ENCODE results near the gene ZNF343. TPM values are rescaled to one million over a fixed set of nuclear protein-coding genes. Genes with fewer than 3 reads are reported as not detected.

ZNF343 gene
- total RNA-seq, 1 experiment from 2014 or later, result 12.0 TPM

DNA sequence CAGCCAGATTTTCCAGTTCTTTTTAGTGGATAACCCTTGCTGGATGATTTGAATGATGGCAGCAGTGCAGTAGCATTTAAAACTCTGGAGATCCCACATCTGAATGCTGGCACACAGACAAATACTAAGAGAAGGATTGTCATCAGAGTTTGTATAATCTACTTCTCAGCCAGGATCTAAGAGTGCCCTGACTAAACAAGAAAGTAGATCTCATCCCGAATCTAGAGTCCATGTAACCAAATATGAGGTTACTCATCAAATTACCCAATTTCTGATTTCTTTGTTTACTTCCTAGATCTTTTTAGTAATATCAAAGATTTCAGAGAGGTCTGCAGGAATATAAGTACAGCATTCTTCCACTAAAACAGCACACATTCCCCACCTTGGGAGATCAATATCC, 35.5 kb upstream of the ZNF343 start:
- Histone ChIP-seq H3K4me3 (replicated peaks in 1 of 2; ENCODE audit: low read depth in 1 of 2, low read length in 2 of 2) (no peak overlapping the region), H4K20me1 (ENCODE audit: insufficient read depth) (no peaks in the 10 kb centered on the region), H3K27ac (ENCODE audit: low read depth, low read length) (no peak overlapping the region), H3K4me1 (ENCODE audit: control insufficient read depth in 1 of 2, insufficient read depth in 2 of 2, low read length in 2 of 2) (no peaks in the 10 kb centered on the region), H3K4me2 (ENCODE audit: low read length) (no peak overlapping the region), H3K9ac (ENCODE audit: low read length) (no peak overlapping the region), H3K9me2 (ENCODE audit: insufficient read depth) (no peaks in the 10 kb centered on the region), H2AFZ (ENCODE audit: low read depth, low read length, poor library complexity, severe bottlenecking) (no peak overlapping the region), H3K9me3 (ENCODE audit: control insufficient read depth in 1 of 2, insufficient read depth in 1 of 2, low read depth in 1 of 2, low read length in 2 of 2) (no peaks in the 10 kb centered on the region), H3K79me2 (ENCODE audit: insufficient read depth, low read length) (no peaks in the 10 kb centered on the region), H3K36me3 (ENCODE audit: control insufficient read depth in 1 of 2, insufficient read depth in 2 of 2, low read length in 2 of 2) (no peaks in the 10 kb centered on the region), H3K27me3 (ENCODE audit: insufficient read depth, low read length) (peaks cover 9% of the 10 kb centered on the region; the same call in 1 of the 2 replicates)
- ChIA-PET POLR2A (no interaction called here), RAD21 (ENCODE audit: low non-redundant PET in 1 of 2, low total read pairs in 2 of 2, uncharacterized antibody in 2 of 2, unreplicated experiment in 2 of 2) (no interaction called here), CTCF (interaction anchor here (1.2 kb wide), 1 partner anchor 23 kb away, joined by 3 read pairs; no protein-coding TSS in a partner anchor)
- no TSS peak for BruUV-seq (replicated peaks)
- ATAC-seq (no peak), DNase-seq (ENCODE audit: low read depth, low spot score) (no peak)
- TF ChIP-seq, protein P1, sequence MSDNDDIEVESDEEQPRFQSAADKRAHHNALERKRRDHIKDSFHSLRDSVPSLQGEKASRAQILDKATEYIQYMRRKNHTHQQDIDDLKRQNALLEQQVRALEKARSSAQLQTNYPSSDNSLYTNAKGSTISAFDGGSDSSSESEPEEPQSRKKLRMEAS (IDR thresholded peaks at IDR 0.05), result no peak
- no peak for TF ChIP-seq EZH2 (IDR thresholded peaks at IDR 0.05)
- TF ChIP-seq RAD21 (IDR thresholded peaks at IDR 0.05; ENCODE audit: low read depth), result no peak
- intact Hi-C loops (cut with micrococcal nuclease), result no loop called here

DNA sequence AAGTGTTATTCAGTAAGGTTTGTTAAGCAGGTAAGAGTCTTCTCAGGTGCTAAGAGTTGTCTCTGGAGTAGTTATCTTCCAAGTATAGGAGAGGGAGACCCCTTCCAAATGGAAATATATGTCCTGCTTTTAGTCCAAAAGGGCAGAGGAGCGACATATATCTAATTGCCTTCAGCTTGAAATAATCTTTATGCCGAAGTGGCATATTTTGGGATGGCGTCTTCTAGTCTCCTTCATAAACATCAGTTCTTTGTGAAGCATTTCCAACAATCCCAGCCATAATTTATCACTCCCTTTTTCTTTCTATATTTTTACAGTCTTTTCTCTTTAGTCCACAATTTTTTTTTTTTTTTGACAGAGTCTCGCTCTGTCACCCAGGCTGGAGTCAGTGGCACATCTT, 33.6 kb upstream of the ZNF343 start:
- Histone ChIP-seq H3K9me2 (ENCODE audit: insufficient read depth) (no peaks in the 10 kb centered on the region), H3K4me3 (replicated peaks in 1 of 2; ENCODE audit: low read depth in 1 of 2, low read length in 2 of 2) (no peak overlapping the region), H3K79me2 (ENCODE audit: insufficient read depth, low read length) (no peaks in the 10 kb centered on the region), H3K4me1 (ENCODE audit: control insufficient read depth in 1 of 2, insufficient read depth in 2 of 2, low read length in 2 of 2) (no peaks in the 10 kb centered on the region), H3K27ac (ENCODE audit: low read depth, low read length) (no peak overlapping the region), H4K20me1 (ENCODE audit: insufficient read depth) (no peaks in the 10 kb centered on the region), H2AFZ (ENCODE audit: low read depth, low read length, poor library complexity, severe bottlenecking) (no peak overlapping the region), H3K9ac (ENCODE audit: low read length) (no peak overlapping the region), H3K9me3 (ENCODE audit: control insufficient read depth in 1 of 2, insufficient read depth in 1 of 2, low read depth in 1 of 2, low read length in 2 of 2) (no peaks in the 10 kb centered on the region), H3K36me3 (ENCODE audit: control insufficient read depth in 1 of 2, insufficient read depth in 2 of 2, low read length in 2 of 2) (no peaks in the 10 kb centered on the region), H3K4me2 (ENCODE audit: low read length) (no peak overlapping the region), H3K27me3 (ENCODE audit: insufficient read depth, low read length) (peaks cover 15% of the 10 kb centered on the region; the same call in 1 of the 2 replicates)
- ChIA-PET POLR2A (no interaction called here), CTCF (no interaction called here), RAD21 (ENCODE audit: low non-redundant PET in 1 of 2, low total read pairs in 2 of 2, uncharacterized antibody in 2 of 2, unreplicated experiment in 2 of 2) (no interaction called here)
- DNase-seq (ENCODE audit: low read depth, low spot score), result no peak
- TF ChIP-seq ELF1 (IDR thresholded peaks at IDR 0.05; ENCODE audit: borderline replicate concordance, low read depth), result no peak
- TF ChIP-seq, protein P1 (IDR thresholded peaks at IDR 0.05), result no peak
- TF ChIP-seq, protein P2, sequence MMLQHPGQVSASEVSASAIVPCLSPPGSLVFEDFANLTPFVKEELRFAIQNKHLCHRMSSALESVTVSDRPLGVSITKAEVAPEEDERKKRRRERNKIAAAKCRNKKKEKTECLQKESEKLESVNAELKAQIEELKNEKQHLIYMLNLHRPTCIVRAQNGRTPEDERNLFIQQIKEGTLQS (IDR thresholded peaks at IDR 0.05), result no peak
- no peak for TF ChIP-seq ZNF274 (IDR thresholded peaks at IDR 0.05; ENCODE audit: low read depth, low read length)
- TF ChIP-seq JUND (IDR thresholded peaks at IDR 0.05), result no peak
- TF ChIP-seq, protein P3, sequence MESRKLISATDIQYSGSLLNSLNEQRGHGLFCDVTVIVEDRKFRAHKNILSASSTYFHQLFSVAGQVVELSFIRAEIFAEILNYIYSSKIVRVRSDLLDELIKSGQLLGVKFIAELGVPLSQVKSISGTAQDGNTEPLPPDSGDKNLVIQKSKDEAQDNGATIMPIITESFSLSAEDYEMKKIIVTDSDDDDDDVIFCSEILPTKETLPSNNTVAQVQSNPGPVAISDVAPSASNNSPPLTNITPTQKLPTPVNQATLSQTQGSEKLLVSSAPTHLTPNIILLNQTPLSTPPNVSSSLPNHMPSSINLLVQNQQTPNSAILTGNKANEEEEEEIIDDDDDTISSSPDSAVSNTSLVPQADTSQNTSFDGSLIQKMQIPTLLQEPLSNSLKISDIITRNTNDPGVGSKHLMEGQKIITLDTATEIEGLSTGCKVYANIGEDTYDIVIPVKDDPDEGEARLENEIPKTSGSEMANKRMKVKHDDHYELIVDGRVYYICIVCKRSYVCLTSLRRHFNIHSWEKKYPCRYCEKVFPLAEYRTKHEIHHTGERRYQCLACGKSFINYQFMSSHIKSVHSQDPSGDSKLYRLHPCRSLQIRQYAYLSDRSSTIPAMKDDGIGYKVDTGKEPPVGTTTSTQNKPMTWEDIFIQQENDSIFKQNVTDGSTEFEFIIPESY (IDR thresholded peaks at IDR 0.05; ENCODE audit: extremely low read depth, insufficient replicate concordance, low read length), result no peak
- intact Hi-C loops (cut with micrococcal nuclease), result no loop called here
- no peak for ATAC-seq
- no TSS peak for BruUV-seq (replicated peaks)
